Left cardiac atrium (tissue), 4 donors: ENCODE measurements around the gene LAMA5. TPM values are rescaled to one million over a fixed set of nuclear protein-coding genes. Genes with fewer than 3 reads are reported as not detected.

Experiments
- ATAC-seq, 2 donors: fragments of 200-7000 bp; cut with Tn5 transposase; one replicate each; pipeline ENCODE4 v1.9.1; 2020; ENCODE audit warnings: mild to moderate bottlenecking in 2 of 2, moderate library complexity in 2 of 2
- DNase-seq: peaks from one replicate; pipeline ENCODE4 v3.0.0-alpha.2; 2020
- intact Hi-C, 2 donors: fragments of 100-400 bp; cut with DNase I; formaldehyde crosslinking; loops; one replicate each; pipeline versions ENCODE4 v1.14.1 to v1.15.1; 2022 to 2023
- total RNA-seq, 2 donors: library from RNA; stranded (reverse); fragmentation: NEBNext Ultra II Directional; extraction: Animal tissue kit (Norgen Biotek cat#: 25700); gene quantifications; one replicate each; pipeline ENCODE4 v1.2.1, GENCODE V29; 2021
- donor health status: DM: no; HTN: yes; CAD: no.
- donor health status: DM: no; HTN: yes; CAD: no; lungs with severe emphysema.
- donor health status: DM: yes; HTN: yes; CAD: no.
- donor health status: Dilated cardiomyopathy.

The LAMA5 gene
- total RNA-seq, 2 donors from 2014 or later: 70.4 to 113 TPM

DNA sequence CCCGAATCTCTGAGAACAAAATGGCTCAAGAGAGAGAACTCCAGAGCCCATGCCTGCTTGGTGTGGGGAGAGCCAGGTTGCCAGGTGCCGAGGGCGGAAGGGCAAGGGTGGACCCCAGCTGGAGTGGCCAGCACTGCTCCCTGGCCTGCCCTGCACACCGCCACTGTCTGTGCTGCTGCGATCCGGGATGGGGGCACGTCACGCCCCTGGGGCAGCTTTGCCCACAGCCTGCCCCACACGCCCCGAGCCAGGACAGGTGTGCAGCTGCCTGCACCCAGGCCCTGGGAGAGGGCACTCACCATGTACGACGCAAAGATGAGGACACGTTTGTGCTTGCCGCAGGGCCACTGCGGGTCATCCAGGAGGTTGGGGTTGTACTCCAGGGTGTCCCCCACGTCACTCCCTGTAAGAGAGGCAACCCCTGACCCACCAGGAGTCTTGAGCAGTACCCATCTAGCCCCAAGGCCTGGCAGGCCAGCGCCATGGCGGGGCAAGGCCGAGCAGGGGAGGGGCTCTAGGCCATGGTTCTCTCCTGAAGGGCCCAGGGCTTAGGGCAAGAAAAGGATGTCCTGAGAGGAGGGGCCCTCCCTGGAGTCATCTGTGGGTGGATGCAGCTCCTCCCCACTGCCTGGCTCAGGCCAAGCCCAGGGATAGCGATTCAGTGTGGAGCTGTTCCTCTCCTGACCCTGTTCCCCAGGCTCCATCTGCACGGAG, 25.7 kb upstream of the LAMA5 start:
- ATAC-seq (no peak), DNase-seq (no peak)
- intact Hi-C loops: no loop called here

DNA sequence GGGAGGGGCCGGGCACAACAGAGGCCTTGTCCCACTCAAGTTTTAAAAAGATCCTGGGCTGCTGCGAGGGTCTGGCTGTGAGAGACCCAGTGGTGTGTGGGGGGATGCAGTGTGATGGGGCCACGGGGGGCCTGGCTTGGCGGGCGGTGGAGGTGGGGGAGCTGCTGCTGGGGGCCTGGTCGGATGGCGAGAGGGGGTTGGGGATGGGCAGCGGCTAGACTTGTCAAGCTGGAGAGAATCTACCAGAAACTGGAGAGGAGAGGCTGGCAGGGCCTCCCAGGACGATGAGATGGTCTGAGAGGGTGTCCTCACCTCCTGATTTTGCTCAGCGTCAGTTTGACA, 24.9 kb upstream of the LAMA5 start:
- intact Hi-C loops: no loop called here
- no peak for ATAC-seq

DNA sequence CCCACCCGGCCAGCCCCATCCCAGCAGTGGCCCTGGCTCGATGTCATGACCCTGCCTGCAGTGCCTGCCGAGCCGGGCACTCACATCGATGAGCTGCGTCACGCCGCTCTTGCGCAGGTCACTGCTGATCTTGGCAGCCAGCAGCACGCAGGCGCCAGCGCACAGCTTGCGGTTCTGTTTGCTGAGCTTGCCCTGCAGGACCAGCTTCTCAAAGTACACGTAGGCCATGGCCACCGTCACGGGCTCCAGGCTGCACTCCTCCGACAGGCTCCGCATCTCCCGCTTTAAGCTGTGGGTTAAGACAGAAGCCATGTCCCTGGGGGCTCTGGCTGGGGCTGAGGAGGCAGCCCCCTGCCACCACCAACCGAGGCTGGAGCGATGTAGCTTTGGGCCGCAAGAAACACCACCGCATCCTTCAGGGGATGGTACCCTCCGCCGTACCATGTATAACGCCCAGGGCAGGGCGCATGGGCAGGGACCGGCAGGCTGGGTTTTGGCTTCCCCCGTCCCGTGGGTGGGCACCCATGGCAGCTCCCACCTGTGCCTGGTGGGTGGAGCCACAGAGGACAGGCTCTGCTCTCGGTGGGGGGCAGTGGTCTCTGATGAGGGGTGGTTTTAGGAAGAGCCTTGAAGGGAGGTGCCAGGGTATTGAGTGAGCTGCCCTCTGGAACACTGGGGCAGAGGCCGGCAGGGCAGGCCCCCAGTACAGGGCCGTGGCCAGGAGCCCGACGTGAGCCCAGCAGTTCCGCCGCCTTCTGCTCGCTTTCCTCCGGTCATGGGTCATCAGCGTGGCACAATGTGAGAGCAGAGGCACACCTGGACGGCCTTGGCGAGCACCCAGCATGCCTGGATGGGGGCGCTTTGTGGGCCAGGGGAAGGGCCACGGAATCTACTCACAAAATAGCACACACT, 24.3 kb upstream of the LAMA5 start:
- no peak for ATAC-seq
- intact Hi-C loops: no loop called here

More for the DNA sequence above, 24.9 kb upstream of the LAMA5 start:
- DNase-seq: no peak

DNA sequence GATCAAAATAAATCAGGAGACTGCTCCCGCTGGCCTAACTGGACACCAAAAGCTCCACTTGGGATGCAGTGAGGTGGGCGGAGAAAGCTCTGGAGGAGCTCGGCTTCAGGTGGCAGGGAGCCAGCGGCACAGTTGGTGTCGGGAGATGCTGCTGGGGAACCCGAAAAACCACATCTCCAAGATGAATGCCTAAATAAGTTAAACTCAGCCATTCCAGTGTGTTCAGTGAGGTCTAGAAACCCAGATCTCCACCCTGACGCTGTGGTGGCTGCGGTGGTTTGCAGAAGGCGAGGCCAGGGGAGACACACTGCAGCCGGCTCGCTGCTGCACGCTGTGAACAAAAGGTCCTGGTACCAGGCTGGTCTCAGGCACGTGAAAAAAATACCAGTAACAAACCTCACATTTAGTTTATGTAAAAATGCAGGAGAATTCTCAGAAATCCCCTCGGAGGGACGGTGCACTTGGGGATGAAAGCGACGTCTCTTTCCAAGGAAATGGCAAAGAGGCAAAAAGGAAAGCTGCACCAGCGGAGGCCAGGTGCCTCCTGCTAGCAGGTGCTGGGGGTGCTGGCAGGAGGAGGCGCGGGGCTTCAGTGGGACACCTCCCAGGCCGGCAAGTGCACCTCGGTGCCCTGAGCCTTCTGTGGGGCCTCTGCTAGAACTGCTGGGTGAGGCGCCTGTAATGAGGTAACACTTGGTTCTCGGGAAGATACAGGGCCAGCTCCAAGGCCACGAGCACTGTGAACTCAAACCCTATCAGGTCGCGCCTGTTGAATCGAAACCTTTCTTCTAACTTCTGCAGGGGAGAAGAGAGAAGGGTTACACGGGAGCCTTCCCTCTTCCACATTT, 23.4 kb upstream of the LAMA5 start:
- no peak for ATAC-seq
- intact Hi-C loops: no loop called here
- no peak for DNase-seq

More for the DNA sequence above, 24.3 kb upstream of the LAMA5 start:
- no peak for DNase-seq

DNA sequence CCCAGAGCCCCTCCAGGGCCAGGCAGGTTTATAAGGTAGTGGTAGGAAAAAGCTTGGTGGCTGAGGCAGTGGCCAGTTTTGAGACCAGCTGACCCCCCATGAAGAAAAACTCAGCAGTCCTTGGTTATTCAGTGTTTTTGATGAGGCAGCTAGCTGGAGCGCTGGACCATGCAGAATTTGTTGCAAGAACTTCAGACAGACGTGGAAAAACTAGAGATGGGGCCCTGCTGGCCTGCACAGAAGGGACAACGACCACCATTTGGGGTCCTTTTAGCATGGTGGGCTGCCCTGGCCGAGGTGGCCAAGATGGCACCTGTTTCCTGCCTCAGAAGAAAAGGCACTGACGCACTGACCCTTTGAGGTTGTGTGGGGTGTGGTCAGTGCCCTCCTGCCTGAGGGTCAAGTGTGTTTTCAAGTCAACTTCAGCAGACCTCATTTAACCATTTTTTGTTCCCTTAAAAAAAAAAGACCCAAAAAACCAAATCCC, 22.5 kb upstream of the LAMA5 start:
- no peak for DNase-seq
- intact Hi-C loops: no loop called here
- no peak for ATAC-seq

DNA sequence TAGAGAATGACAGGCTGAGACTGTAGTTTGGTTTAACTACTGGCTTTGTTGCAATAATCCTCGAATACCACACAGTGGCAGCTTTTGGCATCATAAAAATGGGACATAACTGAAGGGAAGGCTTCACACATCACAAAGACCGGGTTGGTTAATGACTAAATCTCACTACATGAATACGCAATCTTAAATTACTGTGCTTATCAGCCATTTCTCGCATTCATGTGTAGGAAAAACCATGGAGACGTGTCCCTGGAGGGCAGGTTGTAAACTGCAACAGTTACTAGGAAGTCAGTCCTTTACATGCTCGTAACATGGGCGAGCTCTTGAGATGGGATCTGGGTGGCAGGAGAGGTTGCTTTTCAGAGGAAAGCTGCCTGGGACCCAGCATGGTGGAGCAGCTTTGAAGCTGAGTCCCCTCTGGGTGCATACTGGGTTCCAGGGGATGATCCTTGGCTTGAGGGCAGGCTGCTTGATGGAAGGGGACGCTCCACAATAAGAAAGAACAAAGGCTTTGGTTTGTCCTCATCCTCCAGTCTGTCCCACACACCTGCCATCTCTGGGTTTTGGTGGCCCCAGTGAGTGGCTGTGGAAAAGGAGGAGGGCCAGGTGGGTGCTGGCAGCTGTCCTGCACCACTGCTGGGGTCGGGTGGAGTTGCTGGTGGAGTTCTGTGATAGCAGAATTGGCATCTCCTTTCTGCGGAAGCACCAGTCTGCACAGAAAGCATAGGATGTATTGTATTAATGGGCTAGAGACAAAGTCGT, 21.9 kb upstream of the LAMA5 start:
- DNase-seq (no peak), ATAC-seq (no peak)
- intact Hi-C loops: no loop called here

DNA sequence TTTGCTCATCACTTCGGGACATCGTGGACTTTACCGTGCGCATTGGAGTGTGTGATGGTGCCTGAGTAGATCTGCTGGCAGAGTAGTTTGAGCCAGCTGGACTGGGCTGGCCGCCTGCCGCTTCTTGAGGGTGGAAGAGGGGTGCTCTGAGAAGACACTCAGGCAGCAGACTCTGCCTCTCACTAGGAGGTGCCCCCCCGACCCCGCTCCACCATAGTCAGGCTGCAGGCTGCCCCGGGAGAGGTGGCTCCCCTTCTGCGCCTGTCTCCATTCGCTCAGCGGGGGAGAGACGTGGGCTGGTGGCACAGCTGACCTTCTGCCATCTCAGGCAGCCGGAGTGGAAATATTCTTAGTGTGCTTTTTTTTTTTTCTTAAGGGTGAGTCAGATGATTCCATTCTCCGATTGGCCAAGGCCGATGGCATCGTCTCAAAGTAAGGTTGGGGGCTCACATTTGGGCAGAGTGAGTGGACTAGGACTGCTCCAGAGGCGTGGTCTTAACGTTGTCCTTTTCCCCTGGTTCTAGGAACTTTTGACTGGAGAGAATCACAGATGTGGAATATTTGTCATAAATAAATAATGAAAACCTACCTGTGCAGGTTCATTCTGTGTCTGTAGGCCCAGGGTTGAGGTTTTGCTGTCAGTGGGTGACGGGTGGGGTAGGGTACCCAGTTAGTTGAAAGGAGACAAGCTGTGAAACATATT, 21.0 kb upstream of the LAMA5 start:
- intact Hi-C loops: no loop called here
- no peak for DNase-seq
- no peak for ATAC-seq

DNA sequence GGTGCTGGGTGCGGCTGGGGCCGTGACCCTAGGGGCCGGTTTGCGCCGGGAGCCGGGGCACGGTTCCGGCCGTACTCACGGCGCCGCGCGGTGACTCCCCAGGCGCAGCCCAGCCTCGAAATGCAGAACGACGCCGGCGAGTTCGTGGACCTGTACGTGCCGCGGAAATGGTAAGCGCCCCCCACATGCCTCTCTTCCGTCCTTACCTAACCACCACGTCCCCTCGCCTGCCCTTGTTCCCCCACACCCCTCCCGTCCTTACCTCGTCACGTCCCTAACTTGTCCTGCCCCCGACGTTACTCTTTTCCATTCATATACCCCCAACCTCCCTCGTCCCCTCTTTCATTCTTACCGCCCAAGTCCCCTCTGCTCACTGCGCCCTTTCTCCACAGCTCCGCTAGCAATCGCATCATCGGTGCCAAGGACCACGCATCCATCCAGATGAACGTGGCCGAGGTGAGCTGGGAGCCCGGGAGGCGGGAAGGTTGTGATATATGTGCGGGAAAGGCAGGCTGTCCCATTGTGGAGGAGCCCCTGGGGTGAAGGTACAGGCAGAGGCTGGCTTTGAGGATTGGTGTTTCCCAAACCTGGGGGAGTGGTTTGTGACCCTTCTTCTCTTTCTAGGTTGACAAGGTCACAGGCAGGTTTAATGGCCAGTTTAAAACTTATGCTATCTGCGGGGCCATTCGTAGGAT, 20.3 kb upstream of the LAMA5 start:
- DNase-seq: no peak
- intact Hi-C loops: no loop called here
- ATAC-seq: no peak

DNA sequence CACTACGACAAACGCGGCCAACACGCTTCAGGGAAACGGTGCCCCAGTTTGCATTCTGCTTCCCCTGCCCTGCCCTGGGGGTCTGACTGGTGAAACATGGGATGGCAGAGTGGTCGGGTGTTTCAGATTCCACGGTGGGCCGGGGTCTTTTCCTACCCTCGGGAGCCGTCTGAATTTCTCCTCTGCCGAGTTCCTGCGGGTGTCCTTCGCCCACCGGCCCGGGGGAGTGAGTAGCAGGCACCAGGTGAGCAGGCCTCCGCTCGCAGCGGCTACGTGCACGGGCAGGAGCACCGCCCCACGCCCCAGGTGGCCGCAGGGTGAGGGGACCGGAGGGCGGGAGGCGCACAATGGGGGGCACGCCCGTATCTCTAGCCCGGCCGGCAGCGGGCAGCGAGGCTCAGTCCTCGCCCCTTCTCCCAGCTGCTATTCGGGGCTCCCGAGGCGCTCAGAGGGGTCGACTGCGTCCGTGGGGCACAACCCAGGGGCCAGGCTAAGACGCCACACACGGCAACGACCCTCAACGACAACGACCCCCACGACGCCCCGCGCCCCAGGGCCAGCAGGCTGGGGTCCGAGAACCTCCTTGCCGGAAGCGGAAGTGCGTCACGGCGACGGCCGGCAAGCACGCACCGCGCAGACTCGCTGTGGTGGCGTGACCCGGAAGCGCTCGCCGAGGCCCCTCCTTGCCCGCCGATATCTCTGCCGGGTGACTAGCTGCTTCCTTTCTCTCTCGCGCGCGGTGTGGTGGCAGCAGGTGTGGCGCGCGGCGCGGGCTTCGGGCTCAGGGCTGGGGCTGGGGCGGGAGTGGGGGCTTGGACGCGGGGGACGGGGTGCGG, 19.5 kb upstream of the LAMA5 start, which contains the start of gene RPS21:
Gene RPS21, plus strand, starts transcription at position 721 of the 836 bp plus-strand sequence. CDS start 236 bp downstream, outside the sequence.
- DNase-seq: peak; percentile 95
- ATAC-seq: peak; percentile 94 to 96
- intact Hi-C loops: no loop called here

DNA sequence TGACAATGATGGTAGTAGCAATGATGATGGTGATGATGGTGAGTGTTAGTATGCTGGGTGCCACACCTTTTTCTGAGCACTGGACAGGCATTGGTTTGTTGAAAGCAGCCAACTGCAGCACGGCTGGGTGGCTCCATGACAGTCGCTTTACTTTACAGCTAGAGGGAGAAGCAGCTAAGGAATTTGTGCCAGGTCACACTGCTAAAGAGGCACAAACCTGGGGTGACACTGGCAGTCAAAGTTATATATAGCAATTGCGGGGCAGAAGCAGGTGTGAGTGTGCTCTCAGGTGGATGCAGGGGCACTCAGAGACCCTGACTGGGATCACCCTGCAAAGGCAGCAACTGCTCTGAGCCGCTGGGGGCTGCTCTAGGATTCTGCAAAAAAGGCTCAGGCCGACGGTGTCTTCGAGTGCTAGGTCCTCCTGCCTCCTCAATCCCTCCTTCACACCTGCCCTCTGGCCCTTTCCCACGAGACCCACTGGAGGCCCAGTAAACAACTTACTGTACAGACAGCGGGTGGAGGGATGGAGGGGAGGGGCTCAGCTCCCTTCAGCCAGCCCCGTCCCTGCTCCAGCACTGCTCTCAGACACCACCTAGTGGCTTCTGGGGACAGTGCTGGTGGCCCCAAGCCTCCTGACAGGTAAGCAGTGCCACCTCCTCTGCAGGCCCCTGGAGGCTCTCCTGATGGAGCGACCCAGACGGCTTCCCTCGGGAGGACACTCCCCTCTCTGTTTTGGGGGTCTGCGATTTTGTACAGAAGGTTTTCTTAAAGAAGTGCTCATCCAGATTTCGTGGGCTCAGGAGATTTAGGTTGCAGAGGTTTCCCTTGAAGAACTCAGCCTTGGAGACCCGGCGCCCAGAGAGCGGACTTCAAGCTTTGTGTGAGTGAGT, 15.4 kb upstream of the LAMA5 start:
- DNase-seq (peak; percentile 75), ATAC-seq (peak; percentile 57 to 62)

DNA sequence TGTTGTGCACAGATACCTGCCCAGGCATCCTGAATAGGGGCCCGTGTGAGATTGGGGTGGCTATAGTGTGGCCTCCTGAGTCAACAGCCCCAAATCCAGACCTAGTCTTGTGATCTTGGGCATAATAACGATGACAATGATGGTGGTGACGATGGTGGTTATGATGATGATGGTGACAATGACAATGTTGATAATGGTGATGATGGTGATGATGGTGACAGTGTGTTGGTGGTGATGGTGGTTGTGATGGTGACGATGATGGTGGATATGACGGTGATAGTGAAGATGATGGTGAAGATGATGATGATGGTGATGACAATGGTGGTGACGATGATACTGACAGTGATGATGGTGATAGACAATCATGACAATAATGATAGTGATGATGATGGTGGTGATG, 14.7 kb upstream of the LAMA5 start:
- no peak for DNase-seq
- ATAC-seq: no peak
- intact Hi-C loops: loop anchor here (2.0 to 5.0 kb wide), 2 partner anchors 79 to 80 kb away; partner anchors contain the start of gene ADRM1 (in 2 of the 2)

More for the DNA sequence above, 15.4 kb upstream of the LAMA5 start:
- intact Hi-C loops: loop anchor here (2.0 to 5.0 kb wide), 2 partner anchors 80 kb away; partner anchors contain the start of gene ADRM1 (in 2 of the 2)

DNA sequence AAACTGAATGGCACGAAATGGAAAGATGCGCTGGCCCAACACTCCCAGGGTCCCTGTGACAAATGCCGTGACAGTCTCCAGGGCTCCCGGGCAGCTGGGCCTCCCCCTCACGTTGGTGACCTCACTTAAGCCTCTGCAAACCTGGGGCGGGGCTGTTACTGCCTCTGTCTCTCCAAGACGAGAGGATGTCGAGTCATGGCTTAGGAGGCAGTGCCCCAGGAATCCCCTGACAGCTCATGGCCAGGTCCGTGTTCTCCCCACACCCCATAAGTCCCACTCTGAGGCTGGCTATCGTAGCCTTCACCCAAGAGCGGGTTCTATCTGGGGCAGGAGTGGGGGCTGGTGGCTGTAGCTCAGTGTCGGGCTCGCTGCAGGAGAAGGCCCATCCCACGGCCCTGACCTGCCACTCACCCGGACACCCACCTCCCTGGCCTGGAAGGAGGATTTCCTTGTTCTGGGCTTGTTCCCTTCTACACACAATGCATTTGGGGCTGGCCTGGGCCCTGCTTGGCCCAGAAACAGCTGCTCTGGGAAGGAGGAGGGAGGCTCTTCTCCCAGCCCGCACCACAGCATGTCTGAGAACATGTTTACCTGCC, 14.2 kb upstream of the LAMA5 start:
- DNase-seq (no peak), ATAC-seq (peak in 1 of 2 donors; percentile 12)
- intact Hi-C loops: loop anchor here in 1 of 2 donors (5.0 kb wide), 1 partner anchor 79 kb away; the partner anchor contains the start of gene ADRM1

DNA sequence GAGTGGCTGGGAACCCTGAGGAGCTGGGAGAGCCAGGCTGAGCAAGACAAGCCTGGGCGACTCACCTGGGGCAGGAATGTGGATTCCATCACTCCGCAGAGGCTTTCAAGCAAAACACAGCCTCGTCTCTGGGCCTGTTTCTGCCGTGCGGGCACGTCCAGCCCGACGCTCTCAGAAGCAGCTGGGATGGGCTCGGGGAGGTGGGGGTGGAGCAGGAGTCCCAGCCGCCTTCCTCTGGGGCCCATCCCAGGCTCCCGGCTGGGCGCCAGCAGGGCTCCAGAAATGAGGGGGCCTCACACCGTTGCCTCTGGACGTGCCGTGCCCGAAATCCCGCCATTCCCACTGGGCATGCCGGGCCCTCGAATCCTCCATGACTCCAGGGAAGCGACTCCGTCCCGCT, 11.1 kb upstream of the LAMA5 start:
- no peak for DNase-seq
- intact Hi-C loops: no loop called here

DNA sequence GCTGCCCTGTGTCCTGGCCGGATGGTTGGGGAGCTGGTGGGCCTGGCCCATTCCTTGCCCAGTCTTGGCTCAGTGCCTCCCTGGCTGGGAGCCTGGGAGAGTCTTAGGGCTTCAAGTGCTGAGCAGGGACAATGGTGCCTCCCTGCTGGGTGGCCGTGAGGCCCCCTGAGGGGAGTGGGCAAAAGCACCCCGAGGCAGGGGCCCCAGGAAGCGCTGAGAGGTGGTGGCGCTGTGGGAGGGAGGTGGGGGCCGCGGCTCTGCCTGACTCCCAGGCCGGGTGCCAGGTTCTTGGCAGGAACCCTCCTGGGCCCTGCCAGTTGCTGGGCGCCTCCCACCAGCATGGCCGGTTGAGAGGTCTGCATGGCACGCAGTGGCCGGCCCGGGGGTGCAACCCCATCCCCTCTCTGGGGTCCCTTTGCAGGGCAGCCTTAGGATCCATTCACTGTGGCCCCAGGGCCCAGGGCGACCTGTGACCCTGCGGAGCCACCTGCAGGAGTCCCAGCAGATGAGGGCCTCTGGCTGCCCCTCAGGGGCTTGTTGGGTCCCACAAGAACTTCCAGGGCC, 10.6 kb upstream of the LAMA5 start:
- peak; percentile 30 to 56 for ATAC-seq
- intact Hi-C loops: no loop called here

More for the DNA sequence above, 11.1 kb upstream of the LAMA5 start:
- ATAC-seq: no peak

DNA sequence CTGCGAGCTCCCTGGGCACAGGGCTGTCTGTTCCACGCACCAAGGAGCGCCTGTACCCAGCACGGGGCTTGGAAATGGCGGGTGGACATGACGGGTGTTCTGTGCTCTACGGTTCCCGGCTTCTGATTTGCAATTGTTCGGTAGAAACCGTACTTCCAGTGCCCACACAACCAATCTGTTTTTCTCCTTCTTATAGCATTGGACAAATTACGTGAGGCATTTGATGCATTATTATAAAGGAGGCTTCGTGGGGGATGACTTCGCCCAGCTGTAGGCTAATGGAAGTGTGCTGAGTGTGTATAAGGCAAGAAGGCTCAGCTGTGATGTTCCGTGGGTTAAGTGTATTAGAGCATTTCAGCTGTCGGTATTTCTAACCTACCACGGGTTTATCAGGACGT, 10.0 kb upstream of the LAMA5 start:
- ATAC-seq (no peak), DNase-seq (no peak)

More for the DNA sequence above, 10.6 kb upstream of the LAMA5 start:
- DNase-seq: no peak

More for the DNA sequence above, 10.0 kb upstream of the LAMA5 start:
- intact Hi-C loops: no loop called here
